ENCODE data around the gene RDM1. TPM values are rescaled to one million over a fixed set of nuclear protein-coding genes. Genes with fewer than 3 reads are reported as not detected.

Gene RDM1
- total RNA-seq, 1 donor from 2014 or later = 4.2 TPM

- peaks cover 8% of the 10 kb centered on the region for H3K4me1 Mint-ChIP-seq (ENCODE audit: low read depth)
- H3K27ac Mint-ChIP-seq = no peak overlapping the region
- H3K9me3 Mint-ChIP-seq (ENCODE audit: low read depth) = no peaks in the 10 kb centered on the region
- H3K27me3 Mint-ChIP-seq = peaks cover 2% of the 10 kb centered on the region
- no peak for DNase-seq (ENCODE audit: low spot score, unreplicated experiment)
- TF ChIP-seq CTCF (IDR thresholded peaks at IDR 0.05; ENCODE audit: unreplicated experiment) = no peak
- H3K4me3 Mint-ChIP-seq (ENCODE audit: low read depth) = no peak overlapping the region
- no peaks in the 10 kb centered on the region for H3K36me3 Mint-ChIP-seq (ENCODE audit: insufficient read depth)
These were observed 36.8 kb downstream of the RDM1 start for GRCh38 chr17:35893751-35894150.

GRCh38 chr17:35892091-35893035 is 38.2 kb downstream of the RDM1 start:
- TF ChIP-seq CTCF (IDR thresholded peaks at IDR 0.05; ENCODE audit: unreplicated experiment) = no peak
- no peak overlapping the region for H3K4me3 Mint-ChIP-seq (ENCODE audit: low read depth)
- no peak overlapping the region for H3K27ac Mint-ChIP-seq
- H3K9me3 Mint-ChIP-seq (ENCODE audit: low read depth) = no peaks in the 10 kb centered on the region
- DNase-seq (ENCODE audit: low spot score, unreplicated experiment) = no peak
- no peaks in the 10 kb centered on the region for H3K27me3 Mint-ChIP-seq
- H3K4me1 Mint-ChIP-seq (ENCODE audit: low read depth) = peaks cover 8% of the 10 kb centered on the region
- H3K36me3 Mint-ChIP-seq (ENCODE audit: insufficient read depth) = no peaks in the 10 kb centered on the region

- TF ChIP-seq CTCF (IDR thresholded peaks at IDR 0.05; ENCODE audit: unreplicated experiment) = no peak
- H3K9me3 Mint-ChIP-seq (ENCODE audit: low read depth) = no peaks in the 10 kb centered on the region
- no peak for DNase-seq (ENCODE audit: low spot score, unreplicated experiment)
- no peaks in the 10 kb centered on the region for H3K36me3 Mint-ChIP-seq (ENCODE audit: insufficient read depth)
- H3K27ac Mint-ChIP-seq = no peak overlapping the region
- H3K4me1 Mint-ChIP-seq (ENCODE audit: low read depth) = peaks cover 8% of the 10 kb centered on the region
- no peak overlapping the region for H3K4me3 Mint-ChIP-seq (ENCODE audit: low read depth)
- no peaks in the 10 kb centered on the region for H3K27me3 Mint-ChIP-seq
These were observed 39.3 kb downstream of the RDM1 start for GRCh38 chr17:35891269-35891668.

GRCh38 chr17:35890774-35891155 is 39.8 kb downstream of the RDM1 start:
- no peak overlapping the region for H3K4me3 Mint-ChIP-seq (ENCODE audit: low read depth)

More at GRCh38 chr17:35890774-35891155, 39.8 kb downstream of the RDM1 start:
- Mint-ChIP-seq H3K27me3 (no peaks in the 10 kb centered on the region), H3K27ac (no peak overlapping the region), H3K36me3 (ENCODE audit: insufficient read depth) (no peaks in the 10 kb centered on the region), H3K4me1 (ENCODE audit: low read depth) (peaks cover 8% of the 10 kb centered on the region), H3K9me3 (ENCODE audit: low read depth) (no peaks in the 10 kb centered on the region)
- no peak for TF ChIP-seq CTCF (IDR thresholded peaks at IDR 0.05; ENCODE audit: unreplicated experiment)
- DNase-seq (ENCODE audit: low spot score, unreplicated experiment) = no peak
